ENCODE data around the gene CHD9NB.

CHD9NB gene

GRCh38 chr16:53022374-53022773 lies 30.3 kb downstream of the CHD9NB start:
- no peak for DNase-seq

DNA sequence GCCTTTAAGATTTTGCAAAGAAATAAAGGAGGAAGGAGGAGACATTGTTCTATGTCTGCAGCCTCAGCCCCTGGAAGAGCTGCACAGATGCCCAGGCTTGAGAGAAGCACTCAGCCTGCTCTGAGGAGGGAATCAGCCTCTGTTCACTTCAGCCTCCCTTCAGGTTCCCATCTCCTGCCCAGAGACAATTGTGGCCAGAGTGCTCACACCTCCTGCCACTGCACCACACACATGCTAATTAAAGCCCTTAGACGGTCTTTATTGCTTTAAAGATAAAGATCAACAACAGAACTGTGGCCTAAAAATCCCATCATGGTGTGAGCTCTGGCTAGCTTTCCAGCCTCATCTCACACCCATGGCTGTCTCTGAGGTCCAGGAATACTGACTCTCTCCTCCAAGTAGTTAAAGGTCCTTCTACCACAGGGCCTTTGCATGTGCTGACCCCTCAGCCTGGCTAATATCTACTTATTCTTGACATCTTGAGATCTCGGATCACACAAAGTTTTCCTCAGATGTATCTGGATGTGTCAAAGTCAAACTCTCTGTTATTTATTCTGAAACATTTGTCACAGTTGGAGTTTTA lies 33.8 kb downstream of the CHD9NB start:
- DNase-seq: no peak

- no peak for DNase-seq
These were observed 38.4 kb downstream of the CHD9NB start for GRCh38 chr16:53014287-53014686.

DNA sequence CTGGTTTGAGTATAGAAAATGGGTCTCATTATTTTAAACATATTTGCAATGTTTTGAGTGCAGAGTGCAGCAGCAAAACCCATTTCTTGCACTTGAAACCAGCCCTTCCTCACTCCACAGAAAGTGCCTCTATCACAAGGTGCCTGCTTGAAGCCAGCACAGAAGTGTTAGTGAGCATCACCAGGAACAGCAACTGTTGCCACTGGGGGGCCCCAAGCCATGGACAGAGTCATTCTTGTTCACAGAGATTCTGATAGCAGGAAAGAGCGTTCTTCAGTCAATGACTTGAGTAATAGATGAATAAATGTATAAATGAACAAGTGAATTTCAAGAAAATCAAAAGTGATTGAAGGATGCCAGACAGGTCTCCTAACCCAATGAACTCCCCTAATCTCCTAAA lies 45.6 kb downstream of the CHD9NB start:
- DNase-seq: no peak

DNA sequence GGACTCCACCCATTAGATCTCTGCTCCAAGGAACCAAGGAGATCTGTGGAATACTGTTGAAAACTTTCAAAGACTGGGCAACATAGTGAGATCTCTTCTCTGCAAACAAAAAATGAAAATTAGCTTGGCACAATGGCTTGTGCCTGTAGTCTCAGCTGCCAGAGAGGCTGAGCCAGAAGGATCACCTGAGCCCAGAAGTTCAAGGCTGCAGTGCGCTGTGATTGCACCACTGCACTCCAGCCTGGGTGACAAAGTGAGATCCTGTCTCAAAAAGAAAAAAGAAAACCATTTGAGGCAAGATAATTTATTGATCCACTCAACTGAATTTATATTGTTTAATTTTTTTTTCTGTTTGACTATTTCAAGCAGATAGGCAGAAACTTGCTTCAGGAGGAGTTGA lies 54.8 kb downstream of the CHD9NB start:
- no peak for DNase-seq

DNA sequence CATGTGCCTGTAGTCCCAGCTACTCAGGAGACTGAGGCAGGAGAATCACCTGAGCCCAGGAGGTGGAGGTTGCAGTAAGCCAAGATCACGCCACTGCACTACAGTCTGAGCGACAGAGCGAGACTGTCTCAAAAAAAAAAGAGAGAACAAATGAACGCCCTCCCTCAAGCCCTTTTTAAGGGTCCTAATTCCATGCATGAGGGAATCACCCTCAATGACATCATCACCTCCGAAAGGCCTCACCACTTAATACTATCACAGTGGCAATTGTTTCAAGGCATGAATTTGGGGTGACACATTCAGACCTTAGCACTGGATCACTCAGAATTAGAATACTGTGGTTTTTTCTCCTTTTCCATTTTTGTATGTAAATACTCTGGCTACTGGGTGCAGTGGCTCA lies 57.8 kb downstream of the CHD9NB start:
- DNase-seq: no peak

DNA sequence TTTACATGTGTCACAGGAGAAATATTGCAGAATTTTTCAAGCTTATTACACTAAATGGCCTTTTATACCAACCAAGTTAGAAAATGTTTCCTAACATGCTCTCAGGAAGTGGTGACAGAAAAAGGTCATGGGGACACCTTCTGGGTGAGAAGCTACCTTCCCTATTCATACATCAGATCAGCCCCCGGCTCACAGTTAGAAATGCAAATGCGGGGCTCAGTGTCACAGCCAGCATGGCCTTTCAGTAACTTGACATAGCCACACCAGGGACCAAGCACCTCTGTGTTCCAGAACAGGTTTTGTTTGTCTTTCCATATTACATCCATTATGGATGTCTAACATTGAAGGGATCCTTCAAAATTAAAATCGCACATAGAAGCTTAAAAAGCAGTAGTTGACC lies 59.5 kb downstream of the CHD9NB start:
- no peak for DNase-seq

DNA sequence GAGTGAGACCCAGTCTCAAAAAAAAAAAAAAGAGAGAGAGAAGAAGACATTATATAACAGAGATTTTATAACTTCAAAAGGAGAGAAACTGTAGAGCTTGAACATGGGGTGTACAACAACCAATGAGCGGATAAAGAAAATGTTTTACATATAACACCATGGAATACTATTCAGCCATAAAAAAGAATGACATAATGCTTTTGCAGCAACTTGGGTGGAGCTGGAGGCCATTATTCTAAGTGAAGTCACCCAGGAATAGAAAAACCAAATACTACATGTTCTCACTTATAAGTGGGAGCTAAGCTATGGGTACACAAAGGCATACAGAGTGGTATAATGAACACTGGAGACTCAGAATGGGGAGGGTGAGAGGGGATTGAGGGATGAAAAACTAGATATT lies 61.1 kb downstream of the CHD9NB start:
- DNase-seq: no peak

All from GOT3 (cell line).